GM23338 (cell line): ENCODE data around the gene C10orf90.

ENCODE experiments used
- CTCF ChIP-seq, 2 experiments: fragments of 200-600 bp in 1 of 2; sonication (generic) in 1 of 2; conservative IDR thresholded peaks; 2 replicates each; pipeline versions ENCODE4 v1.5.1 to v1.6.1; 2016 to 2017; ENCODE audit warnings: antibody characterized with exemption in 2 of 2, low read depth in 2 of 2, mild to moderate bottlenecking in 2 of 2, moderate library complexity in 1 of 2
- POLR2AphosphoS5 ChIP-seq: IDR thresholded peaks from 2 replicates; pipeline ENCODE4 v1.6.1; 2016; ENCODE audit warnings: antibody characterized with exemption, low read depth

GRCh38 chr10:126409821-126410220 is 260.7 kb downstream of the C10orf90 start:
- TF ChIP-seq POLR2AphosphoS5: no peak
- TF ChIP-seq CTCF (conservative IDR thresholded peaks at IDR 0.05; ENCODE audit: low read depth in 2 of 2): no peak
